CD14-positive monocyte (primary cell): ENCODE data around the gene KRT222. TPM values are rescaled to one million over a fixed set of nuclear protein-coding genes. Genes with fewer than 3 reads are reported as not detected.

Experiments used
- DNase-seq, 3 donors: peaks; one replicate each; pipeline ENCODE4 v3.0.0-alpha.2; 2011 to 2022
- H2AFZ ChIP-seq: 2 replicates; pipeline ENCODE4 v1.6.0; 2012; ENCODE audit warnings: mild to moderate bottlenecking, low read depth, low read length, inconsistent platforms; ENCODE audit not compliant: insufficient read depth, poor library complexity, severe bottlenecking
- H3K27ac ChIP-seq, 2 donors: 1 replicate in 1 of 2; 2 replicates in 1 of 2; pipeline ENCODE4 v1.5.1; 2012 to 2013; ENCODE audit warnings: low read length in 2 of 2, control low read depth in 1 of 2, inconsistent platforms in 1 of 2, low read depth in 1 of 2, mild to moderate bottlenecking in 1 of 2
- H3K27me3 ChIP-seq, 2 donors: one replicate each; pipeline versions ENCODE4 v1.6.0 to v1.6.1; 2011 to 2013; ENCODE audit warnings: low read length in 2 of 2; ENCODE audit not compliant: control insufficient read depth in 2 of 2, insufficient read depth in 2 of 2
- H3K36me3 ChIP-seq, 2 donors: replicated peaks in 1 of 2; 1 replicate in 1 of 2; 2 replicates in 1 of 2; pipeline versions ENCODE4 v1.5.1 to v1.6.1; 2012 to 2013; ENCODE audit warnings: low read length in 2 of 2, control low read depth in 1 of 2, inconsistent platforms in 1 of 2, mild to moderate bottlenecking in 1 of 2; ENCODE audit not compliant: insufficient read depth in 2 of 2, control insufficient read depth in 1 of 2
- H3K4me1 ChIP-seq, 2 donors: 1 replicate in 1 of 2; 2 replicates in 1 of 2; pipeline versions ENCODE4 v1.5.1 to v1.6.1; 2012 to 2013; ENCODE audit warnings: low read length in 2 of 2, control low read depth in 1 of 2, inconsistent platforms in 1 of 2, mild to moderate bottlenecking in 1 of 2, moderate library complexity in 1 of 2; ENCODE audit not compliant: insufficient read depth in 2 of 2, control insufficient read depth in 1 of 2
- H3K4me2 ChIP-seq: replicated peaks from 2 replicates; pipeline ENCODE3; 2012; ENCODE audit warnings: low read length, moderate library complexity, mild to moderate bottlenecking; ENCODE audit not compliant: poor library complexity, severe bottlenecking; ENCODE audit errors: extremely low read depth
- H3K4me3 ChIP-seq, 3 experiments: fragments of 200-600 bp in 1 of 3; sonication (generic) in 1 of 3; replicated peaks in 1 of 3; 1 replicate in 2 of 3; 2 replicates in 1 of 3; pipeline ENCODE4 v1.5.1; 2011 to 2013; ENCODE audit warnings: low read length in 3 of 3, mild to moderate bottlenecking in 3 of 3, control low read depth in 2 of 3, low read depth in 2 of 3, inconsistent platforms in 1 of 3, moderate library complexity in 1 of 3
- H3K79me2 ChIP-seq: 2 replicates; pipeline ENCODE4 v1.6.0; 2012; ENCODE audit warnings: mild to moderate bottlenecking, control low read depth, inconsistent platforms, low read length, moderate library complexity; ENCODE audit not compliant: insufficient read depth
- H3K9ac ChIP-seq: 2 replicates; pipeline ENCODE4 v1.6.0; 2017; ENCODE audit warnings: low read length, mild to moderate bottlenecking; ENCODE audit not compliant: insufficient read depth, poor library complexity, severe bottlenecking
- H3K9me3 ChIP-seq, 2 donors: replicated peaks in 1 of 2; 1 replicate in 1 of 2; 2 replicates in 1 of 2; pipeline versions ENCODE4 v1.5.1 to v1.6.1; 2012 to 2013; ENCODE audit warnings: low read length in 2 of 2, control low read depth in 1 of 2; ENCODE audit not compliant: control insufficient read depth in 1 of 2, insufficient read depth in 1 of 2
- H4K20me1 ChIP-seq: 2 replicates; pipeline ENCODE4 v1.6.0; 2012; ENCODE audit warnings: mild to moderate bottlenecking, low read length, control low read depth, moderate library complexity; ENCODE audit not compliant: insufficient read depth
- H3K27ac Mint-ChIP-seq, 7 donors: one replicate each; pipeline ENCODE4 v1.8.0; 2020; ENCODE audit warnings: mild to moderate bottlenecking in 7 of 7, mixed read lengths in 7 of 7, moderate library complexity in 6 of 7, inconsistent platforms in 2 of 7
- H3K27me3 Mint-ChIP-seq, 3 donors: one replicate each; pipeline ENCODE4 v1.8.0; 2021 to 2022; ENCODE audit warnings: low read depth in 3 of 3, mild to moderate bottlenecking in 3 of 3, mixed read lengths in 3 of 3, moderate library complexity in 3 of 3, inconsistent platforms in 1 of 3
- H3K36me3 Mint-ChIP-seq, 2 donors: one replicate each; pipeline ENCODE4 v1.8.0; 2020; ENCODE audit warnings: mixed read lengths in 2 of 2, inconsistent platforms in 1 of 2, mild to moderate bottlenecking in 1 of 2
- H3K4me1 Mint-ChIP-seq: one replicate; pipeline ENCODE4 v1.8.0; 2020; ENCODE audit warnings: mild to moderate bottlenecking, mixed read lengths
- H3K4me3 Mint-ChIP-seq, 2 donors: one replicate each; pipeline ENCODE4 v1.8.0; 2020; ENCODE audit warnings: mild to moderate bottlenecking in 2 of 2, mixed read lengths in 2 of 2, moderate library complexity in 1 of 2
- H3K9me3 Mint-ChIP-seq, 7 donors: one replicate each; pipeline ENCODE4 v1.8.0; 2020 to 2022; ENCODE audit warnings: mixed read lengths in 7 of 7, mild to moderate bottlenecking in 6 of 7, moderate library complexity in 6 of 7, inconsistent platforms in 2 of 7
- WGBS: methylation state at CpG from one replicate; pipeline ENCODE4 v1.1.5; 2013; ENCODE audit warnings: missing lambda C conversion rate; ENCODE audit not compliant: insufficient coverage; 5-methylcytosine and 5-hydroxymethylcytosine counted together
- intact Hi-C, 2 donors: fragments of 100-400 bp; cut with micrococcal nuclease; formaldehyde crosslinking; loops; one replicate each; pipeline versions ENCODE4 v1.15.0 to v1.15.1; 2023
- polyA plus RNA-seq, 3 donors: library from polyadenylated mRNA; depleted of rRNA in 1 of 3; unstranded in 2 of 3; stranded (reverse) in 1 of 3; fragments of 300-500 nt in 2 of 3; fragments of >200 nt in 1 of 3; fragmentation: Illumina TruSeq in 2 of 3; gene quantifications; 1 replicate in 2 of 3; 2 replicates in 1 of 3; pipeline ENCODE4 v1.2.3, GENCODE V29; 2012 to 2021
- TF ChIP-seq, protein P1 (sequence below): fragments of 200-600 bp; IDR thresholded peaks from one replicate; pipeline ENCODE4 v1.8.0; 2022; ENCODE audit warnings: antibody characterized with exemption, mild to moderate bottlenecking

The KRT222 gene
- polyA plus RNA-seq, 3 donors = not detected

DNA sequence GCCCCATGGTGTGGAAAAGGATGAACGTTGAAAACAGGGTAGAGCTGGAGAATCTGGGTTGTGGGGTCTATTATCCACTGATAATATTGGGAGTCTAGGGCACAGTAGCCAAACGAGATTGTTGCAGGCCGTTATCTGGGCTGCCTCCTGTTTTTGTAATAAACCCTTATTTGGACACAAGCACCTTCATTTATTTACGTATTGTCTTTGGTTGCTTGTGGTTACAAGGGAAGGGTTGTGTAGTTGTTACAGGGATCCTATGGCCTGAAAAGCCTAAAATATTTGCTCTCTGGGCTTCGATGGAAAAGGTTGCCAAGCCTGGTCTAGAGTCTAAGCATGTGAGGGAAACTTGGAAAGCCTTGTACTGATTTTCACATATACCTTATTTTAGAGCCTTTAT lies 13.0 kb downstream of the KRT222 start:
- H3K27ac ChIP-seq = no peak overlapping the region
- no peak for DNase-seq
- no peak overlapping the region for H3K4me2 ChIP-seq
- Mint-ChIP-seq H3K27me3 (peaks cover 3 to 8% (median 7%) of the 10 kb centered on the region in 3 donors), H3K4me1 (peaks cover 10% of the 10 kb centered on the region), H3K36me3 (no peaks in the 10 kb centered on the region), H3K4me3 (no peak overlapping the region), H3K27ac (no peak overlapping the region), H3K9me3 (peaks cover 0 to 2% (median 0%) of the 10 kb centered on the region in 7 donors)
- no CpG with 5 or more reads among the region's 5 CpGs for WGBS
- no peaks in the 10 kb centered on the region for H3K36me3 ChIP-seq
- intact Hi-C loops = no loop called here
- TF ChIP-seq, protein P1, sequence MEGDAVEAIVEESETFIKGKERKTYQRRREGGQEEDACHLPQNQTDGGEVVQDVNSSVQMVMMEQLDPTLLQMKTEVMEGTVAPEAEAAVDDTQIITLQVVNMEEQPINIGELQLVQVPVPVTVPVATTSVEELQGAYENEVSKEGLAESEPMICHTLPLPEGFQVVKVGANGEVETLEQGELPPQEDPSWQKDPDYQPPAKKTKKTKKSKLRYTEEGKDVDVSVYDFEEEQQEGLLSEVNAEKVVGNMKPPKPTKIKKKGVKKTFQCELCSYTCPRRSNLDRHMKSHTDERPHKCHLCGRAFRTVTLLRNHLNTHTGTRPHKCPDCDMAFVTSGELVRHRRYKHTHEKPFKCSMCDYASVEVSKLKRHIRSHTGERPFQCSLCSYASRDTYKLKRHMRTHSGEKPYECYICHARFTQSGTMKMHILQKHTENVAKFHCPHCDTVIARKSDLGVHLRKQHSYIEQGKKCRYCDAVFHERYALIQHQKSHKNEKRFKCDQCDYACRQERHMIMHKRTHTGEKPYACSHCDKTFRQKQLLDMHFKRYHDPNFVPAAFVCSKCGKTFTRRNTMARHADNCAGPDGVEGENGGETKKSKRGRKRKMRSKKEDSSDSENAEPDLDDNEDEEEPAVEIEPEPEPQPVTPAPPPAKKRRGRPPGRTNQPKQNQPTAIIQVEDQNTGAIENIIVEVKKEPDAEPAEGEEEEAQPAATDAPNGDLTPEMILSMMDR = no peak
- H4K20me1 ChIP-seq = no peaks in the 10 kb centered on the region
- no peak overlapping the region for H2AFZ ChIP-seq
- peaks cover 7% of the 10 kb centered on the region for H3K79me2 ChIP-seq
- no peak overlapping the region for H3K9ac ChIP-seq
- H3K4me1 ChIP-seq = peaks cover 10 to 11% of the 10 kb centered on the region in 2 donors
- H3K27me3 ChIP-seq = peaks cover 5 to 18% of the 10 kb centered on the region in 2 donors
- no peaks in the 10 kb centered on the region for H3K9me3 ChIP-seq
- no peak overlapping the region for H3K4me3 ChIP-seq

DNA sequence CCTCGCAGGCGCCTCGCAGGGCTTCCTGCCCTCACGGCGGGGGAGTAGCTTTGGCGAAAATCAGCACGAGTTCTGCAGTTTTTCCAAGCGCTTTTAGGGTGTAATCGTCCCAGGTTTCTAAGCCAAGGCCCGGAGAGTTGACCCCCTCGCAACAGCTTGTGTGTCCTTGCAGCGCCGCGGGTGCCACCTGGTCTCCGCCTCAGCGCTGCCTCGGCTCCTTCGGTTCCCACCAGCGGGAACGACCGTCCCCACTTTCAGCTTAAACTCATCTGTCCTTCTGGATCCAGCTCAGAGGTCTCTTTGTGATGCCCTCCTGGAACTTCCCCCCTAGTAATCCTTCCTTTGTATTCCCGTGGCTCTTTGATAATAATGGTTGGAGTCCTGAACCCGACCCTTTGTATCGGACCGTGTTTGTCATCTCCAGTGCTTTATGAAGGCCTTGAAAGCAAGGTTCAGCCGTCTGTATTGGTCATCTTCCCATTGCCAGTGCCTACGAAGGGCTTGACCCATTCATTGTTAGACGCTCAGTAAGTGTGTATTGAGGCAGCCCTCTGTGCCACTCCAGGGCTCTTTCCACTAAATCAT lies 16.5 kb downstream of the KRT222 start:
- Histone ChIP-seq H4K20me1 (peaks cover 10% of the 10 kb centered on the region), H3K9ac (peak overlapping the region; percentile 100), H3K4me3 (peak overlapping the region; percentile 64 to 88 (median 79)), H3K27me3 (no peaks in the 10 kb centered on the region), H2AFZ (peak overlapping the region; percentile 99), H3K27ac (peak overlapping the region; percentile 87 to 99), H3K4me2 (peak overlapping the region; percentile 85), H3K9me3 (no peaks in the 10 kb centered on the region), H3K36me3 (peaks cover 11 to 23% of the 10 kb centered on the region in 2 donors), H3K79me2 (peaks cover 41% of the 10 kb centered on the region), H3K4me1 (peaks cover 17 to 23% of the 10 kb centered on the region in 2 donors)
- Mint-ChIP-seq H3K4me3 (peak overlapping the region; percentile 98), H3K36me3 (peaks cover 11 to 21% of the 10 kb centered on the region in 2 donors), H3K9me3 (no peaks in the 10 kb centered on the region), H3K27me3 (peaks cover 1 to 4% (median 3%) of the 10 kb centered on the region in 3 donors), H3K27ac (peak overlapping the region; percentile 98 to 99 (median 99)), H3K4me1 (peaks cover 27% of the 10 kb centered on the region)
- peak in 1 of 3 donors; percentile 7 for DNase-seq
- intact Hi-C loops = no loop called here
- TF ChIP-seq, protein P1 = no peak
- 6% methylated on average over 26 of the region's 28 CpGs for WGBS
